KMS-11 (cell line): ENCODE data around the gene ZYG11B.
"Not testable (repeated sequence)": the region's sequence is repeated elsewhere in the genome, so short reads cannot be mapped to it uniquely, and the experiment has no call there.

Experiments used
- H2AFZ ChIP-seq: fragments of 200-600 bp; sonication (generic); 2 replicates; pipeline ENCODE4 v1.6.1; 2016; ENCODE audit warnings: antibody characterized with exemption, mixed run types, low read depth
- H3K27ac ChIP-seq: fragments of 200-600 bp; sonication (generic); 2 replicates; pipeline ENCODE4 v1.6.1; 2016; ENCODE audit warnings: mild to moderate bottlenecking, mixed run types
- H3K27me3 ChIP-seq: fragments of 200-600 bp; sonication (generic); 2 replicates; pipeline ENCODE4 v1.6.1; 2017; ENCODE audit warnings: mild to moderate bottlenecking, low read depth, mixed run types, moderate library complexity; ENCODE audit not compliant: insufficient read depth
- H3K36me3 ChIP-seq: fragments of 200-600 bp; sonication (generic); 2 replicates; pipeline ENCODE4 v1.6.1; 2017; ENCODE audit warnings: mild to moderate bottlenecking, mixed run types; ENCODE audit not compliant: insufficient read depth
- H3K4me1 ChIP-seq: fragments of 200-600 bp; sonication (generic); 2 replicates; pipeline ENCODE4 v1.6.1; 2016; ENCODE audit warnings: mild to moderate bottlenecking, low read depth, mixed run types; ENCODE audit not compliant: poor library complexity, severe bottlenecking
- H3K4me2 ChIP-seq: fragments of 200-600 bp; sonication (generic); 2 replicates; pipeline ENCODE4 v1.7.0; 2016; ENCODE audit warnings: mild to moderate bottlenecking, mixed run types
- H3K4me3 ChIP-seq: fragments of 200-600 bp; sonication (generic); IDR thresholded peaks from 2 replicates; pipeline ENCODE4 v1.6.1; 2017; ENCODE audit warnings: low read depth, low read length, mixed read lengths; ENCODE audit not compliant: insufficient read depth
- H3K79me2 ChIP-seq: fragments of 200-600 bp; sonication (generic); 2 replicates; pipeline ENCODE4 v1.6.1; 2016; ENCODE audit warnings: low read depth, mixed run types; ENCODE audit not compliant: insufficient read depth
- H3K9ac ChIP-seq: fragments of 200-600 bp; sonication (generic); 2 replicates; pipeline ENCODE4 v1.6.1; 2016; ENCODE audit warnings: mild to moderate bottlenecking, mixed run types
- H4K20me1 ChIP-seq: fragments of 200-600 bp; sonication (generic); 2 replicates; pipeline ENCODE4 v1.6.1; 2016; ENCODE audit warnings: mild to moderate bottlenecking, mixed run types; ENCODE audit not compliant: insufficient read depth
- TF ChIP-seq, protein P1 (sequence below): fragments of 200-600 bp; sonication (generic); conservative IDR thresholded peaks from 2 replicates; pipeline ENCODE4 v1.6.1; 2017; ENCODE audit warnings: low read depth, mild to moderate bottlenecking, antibody characterized with exemption, low read length, moderate library complexity, mixed read lengths

Gene ZYG11B

DNA sequence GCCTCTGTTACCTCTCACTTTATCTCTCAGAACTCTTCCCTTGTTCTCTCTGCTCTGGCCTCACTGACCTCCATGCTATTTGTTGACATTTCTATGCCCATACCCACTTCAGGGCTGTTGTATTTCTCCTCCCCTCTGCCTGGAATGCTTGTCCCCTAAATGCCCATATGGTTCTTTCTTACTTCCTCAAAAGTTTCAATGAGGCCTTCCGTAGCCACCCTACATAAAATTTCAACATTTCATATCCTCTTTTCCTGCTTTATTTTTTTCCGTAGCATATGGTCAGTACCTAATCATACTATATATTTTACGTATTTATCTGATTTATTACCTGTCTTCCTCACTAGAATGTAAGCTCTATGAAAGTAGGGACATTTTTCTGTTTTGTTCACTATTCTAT, 69.2 kb downstream of the ZYG11B start:
- no peaks in the 10 kb centered on the region for H3K27me3 ChIP-seq
- TF ChIP-seq, protein P1, sequence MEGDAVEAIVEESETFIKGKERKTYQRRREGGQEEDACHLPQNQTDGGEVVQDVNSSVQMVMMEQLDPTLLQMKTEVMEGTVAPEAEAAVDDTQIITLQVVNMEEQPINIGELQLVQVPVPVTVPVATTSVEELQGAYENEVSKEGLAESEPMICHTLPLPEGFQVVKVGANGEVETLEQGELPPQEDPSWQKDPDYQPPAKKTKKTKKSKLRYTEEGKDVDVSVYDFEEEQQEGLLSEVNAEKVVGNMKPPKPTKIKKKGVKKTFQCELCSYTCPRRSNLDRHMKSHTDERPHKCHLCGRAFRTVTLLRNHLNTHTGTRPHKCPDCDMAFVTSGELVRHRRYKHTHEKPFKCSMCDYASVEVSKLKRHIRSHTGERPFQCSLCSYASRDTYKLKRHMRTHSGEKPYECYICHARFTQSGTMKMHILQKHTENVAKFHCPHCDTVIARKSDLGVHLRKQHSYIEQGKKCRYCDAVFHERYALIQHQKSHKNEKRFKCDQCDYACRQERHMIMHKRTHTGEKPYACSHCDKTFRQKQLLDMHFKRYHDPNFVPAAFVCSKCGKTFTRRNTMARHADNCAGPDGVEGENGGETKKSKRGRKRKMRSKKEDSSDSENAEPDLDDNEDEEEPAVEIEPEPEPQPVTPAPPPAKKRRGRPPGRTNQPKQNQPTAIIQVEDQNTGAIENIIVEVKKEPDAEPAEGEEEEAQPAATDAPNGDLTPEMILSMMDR = no peak
- H3K79me2 ChIP-seq = no peaks in the 10 kb centered on the region
- no peak overlapping the region for H3K9ac ChIP-seq
- H3K36me3 ChIP-seq = no peaks in the 10 kb centered on the region
- no peaks in the 10 kb centered on the region for H3K4me1 ChIP-seq
- no peak overlapping the region for H2AFZ ChIP-seq
- H4K20me1 ChIP-seq = no peaks in the 10 kb centered on the region
- no peak overlapping the region for H3K4me3 ChIP-seq
- no peak overlapping the region for H3K27ac ChIP-seq
- H3K4me2 ChIP-seq = no peak overlapping the region

DNA sequence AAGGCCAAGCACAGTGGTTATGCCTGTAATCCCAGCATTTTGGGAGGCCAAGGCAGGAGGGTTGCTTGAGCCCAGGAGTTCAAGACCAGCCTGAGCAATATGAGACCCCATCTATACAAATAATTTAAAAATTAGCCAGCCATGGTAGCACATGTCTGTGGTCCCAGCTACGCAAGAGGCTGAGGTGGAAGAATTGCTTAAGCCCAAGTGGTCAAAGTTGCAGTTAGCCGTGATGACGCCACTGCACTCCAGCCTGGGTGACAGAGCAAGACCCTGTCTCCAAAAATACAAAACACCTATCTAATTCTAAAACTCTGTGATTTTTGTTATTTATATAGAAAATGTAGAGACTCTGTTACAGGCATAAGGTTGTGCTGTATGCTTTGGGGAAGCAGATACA, 72.1 kb downstream of the ZYG11B start:
- H3K4me2 ChIP-seq = no peak overlapping the region
- H3K79me2 ChIP-seq = no peaks in the 10 kb centered on the region
- no peaks in the 10 kb centered on the region for H3K4me1 ChIP-seq
- H4K20me1 ChIP-seq = no peaks in the 10 kb centered on the region
- no peak overlapping the region for H3K27ac ChIP-seq
- H3K4me3 ChIP-seq = no peak overlapping the region
- no peak overlapping the region for H2AFZ ChIP-seq
- TF ChIP-seq, protein P1 = no peak
- H3K36me3 ChIP-seq = no peaks in the 10 kb centered on the region
- H3K27me3 ChIP-seq = no peaks in the 10 kb centered on the region
- no peak overlapping the region for H3K9ac ChIP-seq

DNA sequence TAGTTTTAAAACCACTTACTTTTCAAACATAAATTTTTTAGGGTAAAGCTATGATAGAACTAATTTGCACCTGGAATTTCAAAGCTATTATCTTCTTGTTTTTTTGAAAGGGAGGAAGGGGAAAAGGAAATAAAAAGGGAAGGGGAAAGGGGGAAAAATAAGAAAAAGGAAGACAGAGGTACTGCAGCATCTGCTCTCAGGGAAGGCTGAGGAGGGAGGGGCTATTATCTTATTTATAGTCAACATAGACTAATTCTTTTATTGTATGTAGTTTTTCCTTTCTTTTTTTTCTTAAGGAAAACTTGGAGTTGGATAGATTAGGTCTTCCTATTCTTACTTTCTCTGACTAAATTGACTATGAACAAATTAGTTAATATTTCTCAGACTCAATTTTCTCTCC, 74.8 kb downstream of the ZYG11B start:
- Histone ChIP-seq H3K4me2 (no peak overlapping the region), H3K9ac (no peak overlapping the region), H4K20me1 (no peaks in the 10 kb centered on the region), H3K27me3 (no peaks in the 10 kb centered on the region), H3K27ac (no peak overlapping the region), H3K4me1 (no peaks in the 10 kb centered on the region), H3K79me2 (no peaks in the 10 kb centered on the region), H2AFZ (no peak overlapping the region), H3K4me3 (no peak overlapping the region), H3K36me3 (no peaks in the 10 kb centered on the region)
- TF ChIP-seq, protein P1 = no peak

DNA sequence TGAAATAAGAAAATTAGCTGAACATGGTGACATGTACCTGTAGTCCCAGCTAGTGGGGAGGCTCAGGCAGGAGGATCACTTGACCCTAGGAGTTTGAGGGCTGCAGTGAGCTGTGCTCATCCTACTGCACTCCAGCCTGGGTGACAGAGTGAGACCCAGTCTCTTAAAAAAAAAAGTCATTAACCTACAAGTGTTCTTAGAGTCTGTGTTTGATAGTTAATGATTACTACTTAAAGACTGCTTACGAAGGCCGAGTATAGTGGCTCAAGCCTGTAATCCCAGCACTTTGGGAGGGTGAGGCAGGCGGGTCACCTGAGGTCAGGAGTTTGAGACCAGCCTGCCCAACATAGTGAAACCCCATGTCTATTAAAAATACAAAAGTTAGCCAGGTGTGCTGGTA, 77.8 kb downstream of the ZYG11B start:
- H3K4me2 ChIP-seq, H3K4me1 ChIP-seq, H3K27me3 ChIP-seq, H3K36me3 ChIP-seq, H2AFZ ChIP-seq, H3K4me3 ChIP-seq, H3K27ac ChIP-seq, H3K79me2 ChIP-seq, H4K20me1 ChIP-seq, H3K9ac ChIP-seq: not testable (repeated sequence)

DNA sequence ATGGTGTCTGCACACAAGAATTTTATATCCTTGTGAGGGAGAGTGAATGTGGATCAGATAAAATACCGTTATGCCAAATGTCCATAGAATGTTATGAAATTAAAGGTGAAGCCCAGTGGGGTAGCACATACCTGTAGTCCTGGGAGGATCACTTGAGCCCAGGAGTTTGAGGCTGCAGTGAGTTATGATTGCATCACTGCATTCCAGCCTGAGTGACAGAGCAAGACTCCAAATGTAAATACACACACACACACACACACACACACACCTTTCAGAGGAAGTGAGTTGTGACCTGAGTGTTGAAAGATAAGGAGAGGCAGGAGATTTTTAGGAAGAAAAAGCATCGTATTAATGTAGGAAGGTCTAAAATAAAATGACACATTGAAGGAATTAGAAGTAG, 88.2 kb downstream of the ZYG11B start:
- H3K79me2 ChIP-seq = no peaks in the 10 kb centered on the region
- H2AFZ ChIP-seq = no peak overlapping the region
- H3K36me3 ChIP-seq = no peaks in the 10 kb centered on the region
- H3K4me3 ChIP-seq = no peak overlapping the region
- H3K9ac ChIP-seq = no peak overlapping the region
- no peaks in the 10 kb centered on the region for H3K4me1 ChIP-seq
- H4K20me1 ChIP-seq = no peaks in the 10 kb centered on the region
- H3K4me2 ChIP-seq = no peak overlapping the region
- TF ChIP-seq, protein P1 = no peak
- H3K27me3 ChIP-seq = no peaks in the 10 kb centered on the region
- no peak overlapping the region for H3K27ac ChIP-seq

DNA sequence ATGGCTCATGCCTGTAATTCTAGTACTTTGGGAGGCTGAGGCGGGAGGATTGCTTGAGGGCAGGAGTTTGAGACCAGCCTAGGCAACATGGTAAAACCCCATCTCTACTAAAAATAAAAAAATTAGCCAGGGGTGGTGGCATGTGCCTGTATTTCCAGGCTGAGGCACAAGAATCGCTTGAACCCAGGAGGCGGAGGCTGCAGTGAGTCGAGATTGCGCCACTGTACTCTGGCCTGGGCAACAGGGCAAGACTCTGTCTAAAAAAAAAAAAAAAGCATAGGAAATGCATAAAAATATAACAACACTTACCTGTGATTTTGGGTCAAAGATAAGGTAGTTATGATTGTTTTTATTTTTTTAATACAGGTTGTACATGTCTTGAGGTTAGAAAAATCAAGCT, 94.6 kb downstream of the ZYG11B start:
- H3K9ac ChIP-seq, H3K79me2 ChIP-seq, H2AFZ ChIP-seq, H3K36me3 ChIP-seq, H3K4me3 ChIP-seq, H3K27ac ChIP-seq, H3K4me2 ChIP-seq, H3K27me3 ChIP-seq, H3K4me1 ChIP-seq, H4K20me1 ChIP-seq: not testable (repeated sequence)
